Left renal pelvis (tissue), 4 donors: ENCODE measurements around the gene TKT. TPM values are rescaled to one million over a fixed set of nuclear protein-coding genes. Genes with fewer than 3 reads are reported as not detected.

Source experiments
- DNase-seq, 4 donors: peaks; one replicate each; pipeline ENCODE4 v3.0.0-alpha.2; 2013; ENCODE audit warnings: low read depth in 4 of 4, low spot score in 3 of 4
- polyA plus RNA-seq, 4 donors: library from polyadenylated mRNA; unstranded; fragments of 120-200 nt; gene quantifications; one replicate each; pipeline ENCODE4 v1.2.1, GENCODE V29; 2013; ENCODE audit not compliant: insufficient read length in 4 of 4

The TKT gene
- polyA plus RNA-seq, 4 donors, result 89.4 to 116 (median 95.2) TPM

- DNase-seq, result no peak
Observed at GRCh38 chr3:53199834-53200233, 56.0 kb downstream of the TKT start.

DNA sequence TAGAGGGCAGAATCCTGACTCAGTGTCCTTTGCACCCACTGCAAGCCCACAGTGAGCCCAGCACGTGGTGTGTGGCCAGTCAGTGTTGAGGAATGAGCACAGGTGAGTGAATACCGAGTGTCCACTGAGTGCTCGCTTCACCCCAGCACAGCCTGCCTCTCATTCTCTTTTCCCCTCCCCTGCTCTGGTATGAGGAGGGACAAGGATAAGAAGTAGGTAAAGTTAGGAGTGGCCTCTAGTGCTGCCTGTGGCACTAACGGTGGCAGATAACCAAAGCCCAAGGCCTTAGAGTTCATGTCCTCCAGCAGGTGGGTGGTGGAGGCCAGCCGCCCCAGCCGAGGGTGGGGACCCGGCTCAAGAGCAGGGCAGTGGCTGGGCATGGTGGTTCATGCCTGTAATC is 56.8 kb downstream of the TKT start:
- DNase-seq, result no peak

DNA sequence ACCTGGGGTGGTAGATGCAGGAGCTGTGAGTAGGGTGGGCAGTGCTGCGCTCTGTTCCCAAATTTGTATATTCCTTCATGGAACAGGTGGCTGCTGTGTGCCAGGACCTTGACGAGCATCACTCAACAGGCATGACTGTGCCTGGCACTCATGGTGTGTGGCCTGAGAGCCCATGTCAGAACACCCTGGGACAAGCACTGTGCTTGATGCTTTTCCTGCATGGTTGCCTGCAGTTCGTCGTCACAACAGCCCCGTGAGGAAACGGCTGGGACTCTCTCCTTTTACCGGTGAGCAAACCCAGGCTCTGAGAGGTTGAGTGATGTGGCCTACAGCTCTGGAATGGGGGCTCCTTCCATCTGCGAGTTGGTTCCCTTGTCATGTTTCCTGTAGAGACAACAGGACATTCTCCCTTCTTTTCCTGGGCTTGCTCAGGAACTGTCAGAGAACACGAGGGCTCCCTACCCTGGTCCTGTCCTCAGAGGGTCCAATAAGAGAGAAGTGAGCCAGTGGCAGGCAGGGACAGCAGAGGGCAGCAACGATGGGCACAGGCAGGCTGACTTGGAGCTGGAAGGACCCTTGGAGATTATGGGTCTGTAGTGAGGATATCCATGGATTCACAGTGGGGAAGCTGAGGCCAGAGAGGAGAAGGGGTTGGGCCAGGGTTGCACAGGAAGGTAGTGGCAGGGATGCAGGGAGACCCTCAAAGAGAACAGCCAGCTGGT is 57.4 kb downstream of the TKT start:
- no peak for DNase-seq

GRCh38 chr3:53196575-53197407 is 59.0 kb downstream of the TKT start:
- no peak for DNase-seq

DNA sequence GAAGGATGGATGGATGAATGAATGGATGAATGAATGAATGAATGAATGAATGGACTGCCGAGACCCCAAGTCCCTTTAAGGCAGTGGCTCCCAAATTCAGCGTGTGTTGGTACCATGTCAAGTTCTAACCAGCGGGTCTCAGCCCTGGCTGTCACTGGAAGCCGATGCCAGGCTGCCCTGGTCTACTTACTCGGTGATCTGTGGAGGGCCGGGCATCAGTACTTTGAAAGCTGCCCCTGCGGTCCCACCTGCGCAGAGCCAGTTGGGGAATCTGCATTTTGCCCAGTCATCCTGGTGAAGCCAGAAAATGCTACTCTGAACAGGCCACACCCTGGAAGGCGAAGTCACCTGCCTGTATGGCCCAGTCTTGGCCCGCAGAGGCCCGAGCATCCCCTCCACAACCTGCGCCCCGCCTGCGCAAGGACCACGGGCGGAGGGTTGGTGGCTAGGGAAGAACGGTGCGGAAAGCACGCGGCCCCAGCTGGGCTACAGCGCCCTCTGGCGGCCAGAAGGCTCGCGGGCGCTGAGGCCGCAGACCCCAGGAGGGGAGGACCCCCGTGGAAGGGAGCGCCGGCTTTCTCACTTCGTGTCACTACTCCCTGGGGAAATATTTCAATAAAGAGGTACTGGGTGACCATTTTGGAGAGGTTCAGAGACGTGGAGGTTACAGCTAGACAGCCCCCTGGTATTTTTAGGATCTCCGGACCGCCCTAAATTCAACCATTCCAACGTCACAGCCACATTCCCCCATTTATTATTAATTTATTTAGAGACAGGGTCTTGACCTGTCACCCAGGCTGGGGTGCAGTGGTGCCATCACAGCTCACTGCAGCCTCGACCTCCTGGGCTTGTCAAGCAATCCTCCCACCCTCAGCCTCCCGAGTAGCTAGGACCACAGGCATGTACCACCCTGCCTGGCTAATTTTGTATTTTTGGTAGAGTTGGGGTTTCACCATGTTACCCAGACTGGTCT is 59.9 kb downstream of the TKT start:
- peak in 1 of 4 donors; percentile 43 for DNase-seq

GRCh38 chr3:53195066-53195450 is 60.8 kb downstream of the TKT start:
- DNase-seq, result no peak

DNA sequence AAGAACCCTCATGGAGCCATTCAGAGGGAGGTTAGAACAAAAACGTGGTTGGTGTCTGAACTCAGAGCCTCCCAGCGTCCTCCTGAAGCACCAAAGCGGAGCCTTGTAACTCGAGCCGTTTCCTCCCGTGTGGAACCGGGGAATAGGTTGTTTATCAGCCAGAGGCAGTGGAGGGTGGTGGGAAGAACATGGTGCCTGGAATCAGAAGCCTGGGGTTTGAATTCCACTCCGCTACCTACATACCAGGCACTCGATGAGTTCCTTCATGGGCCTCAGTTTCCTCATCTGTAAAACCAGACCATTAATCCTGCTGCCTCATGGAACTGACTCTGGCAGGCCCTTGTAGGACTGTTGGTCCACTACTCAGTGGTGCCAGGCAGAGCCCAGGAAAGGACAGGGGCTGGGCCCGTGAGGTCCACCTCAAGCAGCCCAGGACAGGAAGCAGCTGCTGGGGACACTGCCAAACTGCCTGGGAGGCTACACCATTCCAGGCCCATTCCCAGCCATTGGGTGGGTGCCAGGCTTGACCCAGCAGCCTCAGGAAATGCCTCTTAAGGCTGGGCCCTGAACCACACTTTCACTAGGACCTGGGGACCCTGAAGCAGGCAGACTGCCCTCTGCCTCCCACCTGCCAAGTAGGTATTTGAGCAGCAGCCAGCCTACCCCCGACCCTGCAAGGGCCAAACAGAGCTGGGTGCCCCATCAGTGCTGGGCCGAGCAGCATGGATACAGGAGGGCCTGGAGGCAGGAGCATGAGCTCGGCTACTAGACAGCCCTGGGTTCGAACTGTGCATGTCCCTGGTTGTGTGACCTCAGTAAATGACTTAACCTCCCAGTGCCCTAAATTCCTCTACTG is 61.4 kb downstream of the TKT start:
- peak; percentile 52 to 85 (median 54) for DNase-seq

GRCh38 chr3:53193466-53194209 is 62.2 kb downstream of the TKT start:
- peak in 1 of 4 donors; percentile 52 for DNase-seq

GRCh38 chr3:53192608-53193007 is 63.2 kb downstream of the TKT start:
- DNase-seq, result no peak

GRCh38 chr3:53191836-53192480 is 63.9 kb downstream of the TKT start:
- no peak for DNase-seq

DNA sequence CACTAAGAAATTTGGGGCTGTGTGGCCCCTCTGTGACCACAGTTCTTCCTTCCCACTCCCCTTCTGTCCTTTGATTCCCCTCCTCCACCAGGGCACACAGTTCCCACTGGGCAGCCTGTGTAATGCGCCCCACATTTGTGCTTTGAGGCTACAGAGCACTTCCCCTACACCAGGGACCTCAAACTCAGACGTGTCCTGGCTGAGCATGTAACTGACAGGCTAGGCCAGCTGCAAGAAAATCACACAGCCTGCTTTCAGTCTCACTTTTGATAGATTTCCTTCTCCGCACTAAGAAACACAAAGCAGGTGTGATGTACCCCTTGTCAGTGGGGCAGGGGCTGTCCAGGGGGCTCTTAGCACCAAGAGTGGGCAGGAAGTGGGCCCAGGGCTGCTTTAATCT is 65.2 kb downstream of the TKT start:
- no peak for DNase-seq

- no peak for DNase-seq
Observed at GRCh38 chr3:53189276-53189675, 66.5 kb downstream of the TKT start.

DNA sequence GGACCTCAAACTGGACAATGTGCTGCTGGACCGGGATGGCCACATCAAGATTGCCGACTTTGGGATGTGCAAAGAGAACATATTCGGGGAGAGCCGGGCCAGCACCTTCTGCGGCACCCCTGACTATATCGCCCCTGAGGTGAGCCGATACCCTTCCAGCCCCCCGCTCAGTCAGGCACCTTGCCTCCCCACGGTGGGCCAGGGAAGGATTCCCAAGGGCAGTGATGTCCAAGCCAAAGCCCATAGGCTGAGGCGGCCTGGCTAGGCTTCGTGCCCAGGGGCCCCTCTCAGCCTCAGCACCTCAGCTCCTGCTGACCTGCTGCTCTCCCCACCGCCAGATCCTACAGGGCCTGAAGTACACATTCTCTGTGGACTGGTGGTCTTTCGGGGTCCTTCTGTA is 67.1 kb downstream of the TKT start:
- no peak for DNase-seq

GRCh38 chr3:53188136-53188685 is 67.6 kb downstream of the TKT start:
- DNase-seq, result no peak

GRCh38 chr3:53187430-53187829 is 68.4 kb downstream of the TKT start:
- DNase-seq, result no peak

DNA sequence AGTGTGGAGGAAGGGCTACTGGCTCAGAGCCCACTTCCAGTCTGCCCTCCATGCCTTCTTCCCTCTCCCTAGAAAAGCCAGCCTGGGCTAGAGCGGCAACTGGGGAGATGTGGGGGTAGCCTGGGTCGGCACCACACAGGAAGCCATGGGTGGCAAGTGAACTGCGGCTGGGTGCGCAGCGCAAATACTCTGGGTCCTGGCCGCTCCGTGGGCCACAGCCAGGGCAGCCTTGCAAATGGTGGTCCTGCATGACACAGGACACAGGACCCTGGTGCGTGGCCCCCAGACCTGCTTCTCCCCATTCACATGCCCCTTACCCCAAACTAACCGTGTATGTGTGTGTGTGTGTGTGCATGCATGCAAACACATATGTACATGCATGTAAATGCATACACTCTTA is 69.1 kb downstream of the TKT start:
- DNase-seq, result no peak

- DNase-seq, result no peak
Observed at GRCh38 chr3:53185761-53186465, 69.9 kb downstream of the TKT start.

DNA sequence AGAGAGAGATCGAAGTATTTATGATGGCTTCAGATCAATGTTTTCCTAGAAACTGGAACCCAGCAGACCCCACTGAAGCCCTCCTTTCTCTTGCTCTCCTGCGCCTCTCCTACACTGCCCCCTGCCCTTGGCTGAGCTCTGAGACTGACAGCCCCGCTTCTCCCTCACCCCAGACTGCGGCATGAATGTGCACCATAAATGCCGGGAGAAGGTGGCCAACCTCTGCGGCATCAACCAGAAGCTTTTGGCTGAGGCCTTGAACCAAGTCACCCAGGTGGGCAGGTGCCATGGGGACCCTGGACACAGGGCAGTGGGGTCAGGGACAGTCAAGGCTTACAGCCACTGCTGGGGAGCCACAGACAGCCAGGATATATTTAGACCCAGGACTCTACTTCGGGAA is 71.1 kb downstream of the TKT start:
- DNase-seq, result no peak
